CD4-positive, alpha-beta T cell (primary cell): ENCODE results near the gene KRTAP10-3. TPM values are rescaled to one million over a fixed set of nuclear protein-coding genes. Genes with fewer than 3 reads are reported as not detected.

Source experiments
- ATAC-seq: fragments of 200-7000 bp; cut with Tn5 transposase; one replicate; pipeline ENCODE4 v1.10.0; 2022; ENCODE audit warnings: mild to moderate bottlenecking; ENCODE audit not compliant: poor library complexity
- CTCF ChIA-PET: fragments of 350-600 bp; sonication (Branson Sonifier 250); formaldehyde crosslinking; loops from one replicate; lab custom pipeline; 2021; ENCODE audit warnings: antibody characterized with exemption, inconsistent platforms; lab: Charles Lee
- POLR2A ChIA-PET: fragments of 350-600 bp; sonication (Branson Sonifier 250); formaldehyde crosslinking; loops from one replicate; lab custom pipeline; 2021; ENCODE audit warnings: antibody characterized with exemption, inconsistent platforms; lab: Charles Lee
- DNase-seq, 14 experiments: peaks; one replicate each; pipeline ENCODE4 v3.0.0-alpha.2; 2013 to 2020; ENCODE audit warnings: mixed read lengths in 2 of 14
- H3K27ac ChIP-seq, 2 donors: one replicate each; pipeline versions ENCODE4 v1.5.1 to v1.7.0; 2013; ENCODE audit warnings: low read length in 2 of 2, low read depth in 1 of 2, mild to moderate bottlenecking in 1 of 2
- H3K27me3 ChIP-seq, 2 experiments: 1 replicate in 1 of 2; 2 replicates in 1 of 2; pipeline versions ENCODE4 v1.6.1 to v1.7.0; 2013; ENCODE audit warnings: low read length in 2 of 2, control low read depth in 1 of 2, mild to moderate bottlenecking in 1 of 2, moderate library complexity in 1 of 2; ENCODE audit not compliant: insufficient read depth in 2 of 2, control insufficient read depth in 1 of 2
- H3K36me3 ChIP-seq: one replicate; pipeline ENCODE4 v1.6.1; 2013; ENCODE audit warnings: low read length, control low read depth; ENCODE audit not compliant: insufficient read depth
- H3K4me1 ChIP-seq: one replicate; pipeline ENCODE4 v1.6.1; 2013; ENCODE audit warnings: low read length, control low read depth; ENCODE audit not compliant: insufficient read depth
- H3K4me3 ChIP-seq: one replicate; pipeline ENCODE4 v1.5.1; 2013; ENCODE audit warnings: mild to moderate bottlenecking, low read length, moderate library complexity
- H3K9me3 ChIP-seq, 2 experiments: 1 replicate in 1 of 2; 2 replicates in 1 of 2; pipeline versions ENCODE4 v1.6.1 to v1.7.0; 2013; ENCODE audit warnings: low read length in 2 of 2, mild to moderate bottlenecking in 2 of 2, control low read depth in 1 of 2, moderate library complexity in 1 of 2; ENCODE audit not compliant: control insufficient read depth in 1 of 2, insufficient read depth in 1 of 2
- H3K27ac Mint-ChIP-seq: one replicate; pipeline ENCODE4 v1.8.0; 2020; ENCODE audit warnings: mixed read lengths
- H3K27me3 Mint-ChIP-seq: one replicate; pipeline ENCODE4 v1.8.0; 2021; ENCODE audit warnings: mixed read lengths
- H3K36me3 Mint-ChIP-seq: one replicate; pipeline ENCODE4 v1.8.0; 2021; ENCODE audit warnings: low read depth, mixed read lengths
- H3K4me1 Mint-ChIP-seq: one replicate; pipeline ENCODE4 v1.8.0; 2021; ENCODE audit warnings: low read depth, mixed read lengths
- H3K4me3 Mint-ChIP-seq: one replicate; pipeline ENCODE4 v1.8.0; 2020; ENCODE audit warnings: mild to moderate bottlenecking, mixed read lengths
- H3K9me3 Mint-ChIP-seq: one replicate; pipeline ENCODE4 v1.8.0; 2020; ENCODE audit warnings: mixed read lengths
- intact Hi-C, 2 experiments: fragments of 100-400 bp; cut with DNase I in 1 of 2; cut with micrococcal nuclease in 1 of 2; formaldehyde crosslinking; loops; one replicate each; pipeline versions ENCODE4 v1.15.1 to v1.9.0; 2023 to 2025; cut with DNase I, micrococcal nuclease
- total RNA-seq, 174 experiments: library from RNA in 2 of 174; stranded (reverse) in 2 of 174; gene quantifications; one replicate each; pipeline ENCODE4 v1.2.3 and lab custom pipeline; 2021 to 2026
- TF ChIP-seq, protein P1 (sequence below): fragments of 200-600 bp; IDR thresholded peaks from one replicate; pipeline ENCODE4 v1.8.0; 2022; ENCODE audit warnings: antibody characterized with exemption, mild to moderate bottlenecking

KRTAP10-3 gene
- total RNA-seq, 2 experiments from 2014 or later, result not detected

DNA sequence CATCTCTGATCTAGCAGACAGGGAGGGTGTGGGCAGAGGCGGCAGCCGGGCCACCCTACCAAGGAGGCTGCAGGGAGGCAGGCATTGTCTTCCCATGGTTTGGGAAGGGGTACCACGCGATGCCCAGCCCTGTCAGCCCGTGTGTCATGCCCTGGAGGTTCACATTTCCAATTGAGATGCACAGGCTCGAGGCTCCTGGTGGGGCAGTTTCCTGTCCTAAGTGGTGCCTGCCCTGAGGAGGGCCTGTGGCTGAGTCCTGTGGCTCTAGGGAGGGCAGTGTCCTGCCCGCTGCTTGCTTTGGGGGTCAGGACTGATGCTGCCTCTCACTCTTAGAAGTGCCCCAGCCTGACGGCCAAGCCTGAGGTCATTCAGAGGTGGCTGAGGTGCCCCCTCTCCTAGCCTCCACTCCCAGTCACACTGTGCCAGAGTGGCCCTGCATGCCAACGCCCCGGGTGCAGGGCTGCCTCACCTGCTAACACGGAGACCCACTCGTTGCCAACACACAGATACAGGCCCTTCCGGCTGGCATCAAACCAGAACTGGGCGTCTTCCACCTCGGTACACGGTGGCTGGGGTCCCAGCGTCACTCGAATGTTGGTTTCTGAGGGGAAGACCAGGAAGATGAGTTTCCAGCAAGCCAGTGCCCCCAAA, 30.5 kb downstream of the KRTAP10-3 start:
- Histone ChIP-seq H3K27ac (no peak overlapping the region), H3K27me3 (no peaks in the 10 kb centered on the region), H3K4me3 (no peak overlapping the region), H3K36me3 (no peaks in the 10 kb centered on the region), H3K9me3 (peaks cover 0 to 4% of the 10 kb centered on the region in 2 experiments), H3K4me1 (no peaks in the 10 kb centered on the region)
- Mint-ChIP-seq H3K36me3 (no peaks in the 10 kb centered on the region), H3K9me3 (no peaks in the 10 kb centered on the region), H3K27me3 (no peaks in the 10 kb centered on the region), H3K27ac (no peak overlapping the region), H3K4me1 (no peaks in the 10 kb centered on the region), H3K4me3 (no peak overlapping the region)
- ATAC-seq (no peak), DNase-seq (peak in 1 of 14 experiments; percentile 25)
- TF ChIP-seq, protein P1, sequence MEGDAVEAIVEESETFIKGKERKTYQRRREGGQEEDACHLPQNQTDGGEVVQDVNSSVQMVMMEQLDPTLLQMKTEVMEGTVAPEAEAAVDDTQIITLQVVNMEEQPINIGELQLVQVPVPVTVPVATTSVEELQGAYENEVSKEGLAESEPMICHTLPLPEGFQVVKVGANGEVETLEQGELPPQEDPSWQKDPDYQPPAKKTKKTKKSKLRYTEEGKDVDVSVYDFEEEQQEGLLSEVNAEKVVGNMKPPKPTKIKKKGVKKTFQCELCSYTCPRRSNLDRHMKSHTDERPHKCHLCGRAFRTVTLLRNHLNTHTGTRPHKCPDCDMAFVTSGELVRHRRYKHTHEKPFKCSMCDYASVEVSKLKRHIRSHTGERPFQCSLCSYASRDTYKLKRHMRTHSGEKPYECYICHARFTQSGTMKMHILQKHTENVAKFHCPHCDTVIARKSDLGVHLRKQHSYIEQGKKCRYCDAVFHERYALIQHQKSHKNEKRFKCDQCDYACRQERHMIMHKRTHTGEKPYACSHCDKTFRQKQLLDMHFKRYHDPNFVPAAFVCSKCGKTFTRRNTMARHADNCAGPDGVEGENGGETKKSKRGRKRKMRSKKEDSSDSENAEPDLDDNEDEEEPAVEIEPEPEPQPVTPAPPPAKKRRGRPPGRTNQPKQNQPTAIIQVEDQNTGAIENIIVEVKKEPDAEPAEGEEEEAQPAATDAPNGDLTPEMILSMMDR, result no peak
- intact Hi-C loops, result no loop called here
- POLR2A ChIA-PET, result no interaction called here
- CTCF ChIA-PET, result no interaction called here

DNA sequence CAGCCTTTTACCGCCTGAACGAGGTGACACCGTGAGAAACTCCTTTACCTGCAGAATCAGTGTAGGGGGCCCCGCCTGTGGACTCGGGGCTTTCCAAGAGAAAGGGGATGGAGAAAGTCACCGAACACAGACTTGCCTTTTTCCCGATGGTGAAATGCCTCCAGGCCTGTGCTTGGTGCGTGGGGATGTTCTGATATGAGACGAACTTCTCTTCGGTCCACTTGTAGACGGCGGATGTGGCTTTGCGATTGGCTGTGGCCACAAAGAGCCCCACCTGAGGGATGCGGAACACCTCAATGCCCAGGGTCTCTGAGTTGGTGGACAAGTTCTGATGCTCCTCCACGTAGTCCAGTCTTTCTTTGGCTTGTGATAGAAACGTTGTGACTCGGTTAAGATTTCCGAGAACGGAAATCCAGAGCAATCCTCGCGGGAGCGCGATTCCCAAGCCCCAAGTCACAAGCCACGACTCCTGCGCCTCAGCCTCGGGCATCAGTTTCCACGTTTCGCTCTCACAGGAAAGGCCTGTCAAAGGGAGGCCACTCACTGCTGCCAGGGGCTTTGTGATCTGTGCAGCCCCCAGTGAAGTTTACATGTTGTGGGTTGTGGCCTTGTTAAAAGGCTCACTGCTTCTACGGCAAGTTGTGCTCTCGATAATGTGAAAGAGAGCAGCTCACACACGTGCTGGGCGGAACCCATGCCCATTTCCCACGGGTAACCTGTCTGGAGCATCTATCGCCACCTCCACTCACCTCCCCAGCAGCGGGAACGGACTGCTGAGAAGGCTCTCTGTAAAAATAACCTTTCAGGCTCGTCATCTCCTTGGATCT, 31.2 kb downstream of the KRTAP10-3 start:
- TF ChIP-seq, protein P1, result no peak
- DNase-seq, result peak in 1 of 14 experiments; percentile 16
- Mint-ChIP-seq H3K4me3 (no peak overlapping the region), H3K27me3 (no peaks in the 10 kb centered on the region), H3K27ac (no peak overlapping the region), H3K4me1 (no peaks in the 10 kb centered on the region), H3K36me3 (no peaks in the 10 kb centered on the region), H3K9me3 (no peaks in the 10 kb centered on the region)
- H3K27ac ChIP-seq, result no peak overlapping the region
- H3K9me3 ChIP-seq, result peaks cover 0 to 8% of the 10 kb centered on the region in 2 experiments
- H3K4me3 ChIP-seq, result no peak overlapping the region
- H3K27me3 ChIP-seq, result no peaks in the 10 kb centered on the region
- no peak for ATAC-seq
- no peaks in the 10 kb centered on the region for H3K36me3 ChIP-seq
- intact Hi-C loops, result no loop called here
- no peaks in the 10 kb centered on the region for H3K4me1 ChIP-seq
- ChIA-PET CTCF (no interaction called here), POLR2A (no interaction called here)

DNA sequence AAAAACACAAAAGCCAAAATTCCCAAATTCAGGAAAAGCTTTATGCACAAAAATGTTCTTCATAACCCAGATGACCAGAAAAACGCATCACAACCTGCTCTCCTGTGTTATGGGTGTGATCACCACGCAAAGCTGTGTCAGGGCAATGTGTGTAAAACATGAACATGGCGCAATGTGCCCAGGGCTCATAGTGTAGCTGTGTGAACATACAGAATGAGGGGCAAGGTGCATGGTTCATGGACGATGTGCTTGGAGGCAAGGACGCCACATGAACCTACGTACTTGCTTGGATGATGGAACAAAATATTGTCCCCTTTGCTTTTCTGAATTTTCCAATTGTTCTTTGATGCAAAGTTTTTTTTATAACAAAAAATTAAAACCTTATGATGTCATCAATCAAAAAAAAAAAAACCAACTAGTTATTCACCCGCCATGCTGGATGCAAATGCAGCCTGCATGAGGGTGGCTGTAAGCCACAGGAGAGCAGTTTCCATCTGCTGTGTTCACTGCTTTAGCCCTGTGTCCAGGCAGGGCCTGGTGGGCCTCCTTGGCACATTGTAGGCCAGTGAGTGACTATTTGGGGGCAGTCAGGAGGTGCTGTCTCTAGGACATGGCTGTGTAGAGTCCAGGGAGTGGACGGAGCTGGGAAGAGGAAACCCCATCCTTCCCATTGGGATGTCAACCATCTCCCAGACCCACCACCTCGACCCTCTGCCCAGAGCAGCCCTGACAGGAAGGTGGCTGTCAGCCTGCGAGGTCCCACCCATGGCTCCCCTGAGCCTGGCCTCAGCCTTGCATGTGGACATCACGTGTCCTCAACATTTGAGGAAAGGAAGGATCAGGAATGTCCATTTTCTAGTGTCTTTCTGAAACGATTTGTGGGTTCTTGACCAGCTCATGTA, 32.2 kb downstream of the KRTAP10-3 start:
- TF ChIP-seq, protein P1, result no peak
- Histone ChIP-seq H3K4me1 (no peaks in the 10 kb centered on the region), H3K27me3 (no peaks in the 10 kb centered on the region), H3K36me3 (no peaks in the 10 kb centered on the region), H3K27ac (no peak overlapping the region), H3K4me3 (no peak overlapping the region), H3K9me3 (peaks cover 0 to 9% of the 10 kb centered on the region in 2 experiments)
- ATAC-seq, result no peak
- intact Hi-C loops, result no loop called here
- Mint-ChIP-seq H3K9me3 (no peaks in the 10 kb centered on the region), H3K4me1 (no peaks in the 10 kb centered on the region), H3K27me3 (no peaks in the 10 kb centered on the region), H3K27ac (no peak overlapping the region), H3K4me3 (no peak overlapping the region), H3K36me3 (no peaks in the 10 kb centered on the region)
- ChIA-PET POLR2A (no interaction called here), CTCF (no interaction called here)
- peak in 1 of 14 experiments; percentile 8 for DNase-seq
